Measurements from ENCODE around the gene CDK15.

DNA sequence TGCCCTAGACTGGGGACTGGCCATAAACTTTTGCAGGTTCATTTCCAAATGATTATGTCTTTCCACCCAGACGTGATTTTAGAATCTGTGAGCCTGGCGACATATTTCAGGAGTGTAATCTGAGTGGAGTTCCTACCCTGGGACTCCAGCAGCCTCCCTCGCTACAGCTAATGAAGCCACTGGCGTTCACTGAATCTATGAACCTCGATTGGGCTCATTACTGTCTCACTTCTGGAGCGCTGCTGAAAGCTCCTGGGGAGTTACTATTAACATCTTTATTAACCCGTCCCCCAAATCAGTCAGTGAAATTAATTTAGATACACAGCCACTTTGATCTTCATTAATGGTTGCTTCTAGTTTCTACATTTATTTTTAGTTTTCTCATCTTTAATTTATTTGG, 56.5 kb downstream of the CDK15 start:
- TF ChIP-seq SUZ12 (IDR thresholded peaks at IDR 0.05) (no peak), FOXM1 (IDR thresholded peaks at IDR 0.05; ENCODE audit: borderline replicate concordance) (no peak), ZNF384 (IDR thresholded peaks at IDR 0.05) (no peak), SP1 (IDR thresholded peaks at IDR 0.05) (no peak), ARNT (IDR thresholded peaks at IDR 0.05) (no peak), NFRKB (IDR thresholded peaks at IDR 0.05) (no peak), ELF4 (IDR thresholded peaks at IDR 0.05) (no peak), FOXK2 (IDR thresholded peaks at IDR 0.05) (no peak), L3MBTL2 (conservative IDR thresholded peaks at IDR 0.05) (no peak), LEF1 (IDR thresholded peaks at IDR 0.05; ENCODE audit: borderline replicate concordance) (no peak), FOXA1 (IDR thresholded peaks at IDR 0.05) (no peak), BHLHE40 (IDR thresholded peaks at IDR 0.05; ENCODE audit: borderline replicate concordance) (no peak), HDGF (IDR thresholded peaks at IDR 0.05; ENCODE audit: borderline replicate concordance) (no peak), TARDBP (IDR thresholded peaks at IDR 0.05) (no peak)
